GM18520 (cell line): Measurements from ENCODE around the gene NDST4.

Source experiments
- ATAC-seq: cut with Tn5 transposase; IDR thresholded peaks from one replicate; pipeline ENCODE4 v1.9.1; 2021; ENCODE audit not compliant: unreplicated experiment

The NDST4 gene

GRCh38 chr4:115113506-115114106, at the start of gene NDST4:
Gene NDST4 (minus strand): TSS chr4:115113620. CDS start chr4:115077036, 36,584 bp downstream.
- ATAC-seq, result no peak

GRCh38 chr4:115159141-115159540, 45.7 kb upstream of the NDST4 start:
- no peak for ATAC-seq

- ATAC-seq, result no peak
Measured at GRCh38 chr4:115158296-115158695, 44.9 kb upstream of the NDST4 start.

GRCh38 chr4:115154826-115155225, 41.4 kb upstream of the NDST4 start:
- ATAC-seq, result no peak

GRCh38 chr4:115152965-115153364, 39.5 kb upstream of the NDST4 start:
- no peak for ATAC-seq

- ATAC-seq, result no peak
Measured at GRCh38 chr4:115152081-115152480, 38.7 kb upstream of the NDST4 start.

- ATAC-seq, result no peak
Measured at GRCh38 chr4:115149106-115149505, 35.7 kb upstream of the NDST4 start.

GRCh38 chr4:115145393-115146160, 32.2 kb upstream of the NDST4 start:
- ATAC-seq, result no peak

GRCh38 chr4:115128037-115128436, 14.6 kb upstream of the NDST4 start:
- ATAC-seq, result no peak

GRCh38 chr4:115126491-115126890, 13.1 kb upstream of the NDST4 start:
- no peak for ATAC-seq

- no peak for ATAC-seq
Measured at GRCh38 chr4:115121351-115122043, 8.1 kb upstream of the NDST4 start.

GRCh38 chr4:115119804-115120352, 6.5 kb upstream of the NDST4 start:
- ATAC-seq, result no peak

- ATAC-seq, result no peak
Measured at GRCh38 chr4:115117651-115118050, 4.2 kb upstream of the NDST4 start.

- ATAC-seq, result no peak
Measured at GRCh38 chr4:115110191-115111181, 2.9 kb downstream of the NDST4 start.

GRCh38 chr4:115108850-115109249, 4.6 kb downstream of the NDST4 start:
- ATAC-seq, result no peak

GRCh38 chr4:115107411-115107810, 6.0 kb downstream of the NDST4 start:
- no peak for ATAC-seq

- ATAC-seq, result no peak
Measured at GRCh38 chr4:115101675-115102074, 11.7 kb downstream of the NDST4 start.

GRCh38 chr4:115090483-115091075, 22.8 kb downstream of the NDST4 start:
- ATAC-seq, result no peak

- ATAC-seq, result no peak
Measured at GRCh38 chr4:115082633-115083032, 30.8 kb downstream of the NDST4 start.

- ATAC-seq, result no peak
Measured at GRCh38 chr4:115076691-115077090, 36.7 kb downstream of the NDST4 start.
